Peyer's patch (tissue), 4 donors: Measurements from ENCODE around the gene NAGA. TPM values are rescaled to one million over a fixed set of nuclear protein-coding genes. Genes with fewer than 3 reads are reported as not detected.

Source experiments
- DNase-seq, 3 donors: peaks; one replicate each; pipeline ENCODE4 v3.0.0-alpha.2; 2017 to 2019
- H3K27ac ChIP-seq, 4 donors: fragments of 200-600 bp; sonication (generic); one replicate each; pipeline ENCODE4 v1.5.1; 2016 to 2019
- H3K27me3 ChIP-seq, 2 donors: fragments of 200-600 bp; sonication (generic); one replicate each; pipeline ENCODE4 v1.5.1; 2019
- H3K36me3 ChIP-seq, 3 donors: fragments of 200-600 bp; sonication (generic); one replicate each; pipeline ENCODE4 v1.5.1; 2016 to 2019
- H3K4me1 ChIP-seq, 4 donors: fragments of 200-600 bp; sonication (generic); one replicate each; pipeline ENCODE4 v1.5.1; 2016 to 2019
- H3K4me3 ChIP-seq, 4 donors: fragments of 200-600 bp; sonication (generic); 1 replicate in 3 of 4; 2 replicates in 1 of 4; pipeline ENCODE4 v1.5.1; 2016 to 2019; ENCODE audit warnings: mild to moderate bottlenecking in 1 of 4
- H3K9me3 ChIP-seq, 4 donors: fragments of 200-600 bp; sonication (generic); one replicate each; pipeline ENCODE4 v1.5.1; 2016 to 2019; ENCODE audit warnings: mild to moderate bottlenecking in 1 of 4
- CTCF ChIP-seq, 6 experiments: fragments of 450-650 bp in 4 of 6; fragments of 200-600 bp in 2 of 6; sonication (generic) in 1 of 6; IDR thresholded peaks; one replicate each; pipeline ENCODE4 v1.5.1; 2017 to 2019; ENCODE audit warnings: antibody characterized with exemption in 6 of 6, mild to moderate bottlenecking in 3 of 6, moderate library complexity in 1 of 6
- POLR2A ChIP-seq, 2 donors: fragments of 450-650 bp; IDR thresholded peaks; one replicate each; pipeline ENCODE4 v1.5.1; 2017; ENCODE audit warnings: antibody characterized with exemption in 2 of 2, mild to moderate bottlenecking in 2 of 2, moderate library complexity in 2 of 2
- total RNA-seq, 4 donors: library from RNA; depleted of rRNA; stranded (reverse); fragments of >200 nt; gene quantifications; one replicate each; pipeline ENCODE4 v1.1.0, GENCODE V29; 2016

The NAGA gene
- total RNA-seq, 4 donors from 2014 or later = 31.4 to 102 (median 86.9) TPM

- peaks cover 0 to 66% (median 0%) of the 10 kb centered on the region in 3 donors for H3K36me3 ChIP-seq
- TF ChIP-seq CTCF (IDR thresholded peaks at IDR 0.05) (no peak), POLR2A (IDR thresholded peaks at IDR 0.05) (no peak)
- H3K9me3 ChIP-seq = no peaks in the 10 kb centered on the region
- H3K4me1 ChIP-seq = no peaks in the 10 kb centered on the region
- H3K4me3 ChIP-seq = no peak overlapping the region
- no peak overlapping the region for H3K27ac ChIP-seq
- peak in 1 of 3 donors; percentile 30 for DNase-seq
- no peaks in the 10 kb centered on the region for H3K27me3 ChIP-seq
Measured at GRCh38 chr22:42062506-42063170, 8.0 kb downstream of the NAGA start.

- no peaks in the 10 kb centered on the region for H3K27me3 ChIP-seq
- DNase-seq = peak in 1 of 3 donors; percentile 30
- H3K36me3 ChIP-seq = peaks cover 0 to 50% (median 0%) of the 10 kb centered on the region in 3 donors
- TF ChIP-seq CTCF (IDR thresholded peaks at IDR 0.05) (no peak), POLR2A (IDR thresholded peaks at IDR 0.05) (no peak)
- peaks cover 0 to 10% (median 0%) of the 10 kb centered on the region in 4 donors for H3K9me3 ChIP-seq
- no peaks in the 10 kb centered on the region for H3K4me1 ChIP-seq
- no peak overlapping the region for H3K27ac ChIP-seq
- no peak overlapping the region for H3K4me3 ChIP-seq
Measured at GRCh38 chr22:42061041-42061440, 9.6 kb downstream of the NAGA start.

GRCh38 chr22:42060489-42060888 lies 10.1 kb downstream of the NAGA start:
- Histone ChIP-seq H3K4me1 (no peaks in the 10 kb centered on the region), H3K27me3 (no peaks in the 10 kb centered on the region), H3K9me3 (peaks cover 0 to 10% (median 0%) of the 10 kb centered on the region in 4 donors), H3K36me3 (peaks cover 0 to 44% (median 0%) of the 10 kb centered on the region in 3 donors), H3K4me3 (no peak overlapping the region), H3K27ac (no peak overlapping the region)
- no peak for TF ChIP-seq POLR2A (IDR thresholded peaks at IDR 0.05)
- TF ChIP-seq CTCF (IDR thresholded peaks at IDR 0.05) = no peak
- DNase-seq = no peak

- Histone ChIP-seq H3K4me3 (no peak overlapping the region), H3K9me3 (peaks cover 0 to 10% (median 0%) of the 10 kb centered on the region in 4 donors), H3K36me3 (peaks cover 0 to 29% (median 0%) of the 10 kb centered on the region in 3 donors), H3K4me1 (no peaks in the 10 kb centered on the region), H3K27me3 (no peaks in the 10 kb centered on the region), H3K27ac (no peak overlapping the region)
- DNase-seq = no peak
- TF ChIP-seq POLR2A (IDR thresholded peaks at IDR 0.05) = no peak
- TF ChIP-seq CTCF (IDR thresholded peaks at IDR 0.05) = no peak
Measured at GRCh38 chr22:42056757-42057511, 13.7 kb downstream of the NAGA start.

DNA sequence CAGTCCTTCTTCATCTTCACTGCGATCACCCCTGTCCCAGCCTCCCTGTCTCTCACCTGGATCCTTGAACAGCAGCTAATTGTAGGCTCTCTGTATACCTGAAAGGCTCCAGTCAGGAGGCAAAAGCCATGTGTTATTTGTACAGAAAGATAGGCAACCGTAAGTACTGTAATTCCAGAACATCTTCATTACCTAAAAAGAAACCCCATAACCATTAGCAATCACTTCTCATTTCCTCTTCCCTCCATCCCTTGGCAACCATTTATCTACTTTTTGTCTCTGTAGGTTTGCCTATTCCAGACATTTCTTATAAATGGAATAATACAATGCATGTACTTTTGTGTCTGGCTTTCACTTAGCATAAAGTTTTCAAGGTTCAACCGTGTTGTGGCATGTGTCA lies 17.8 kb downstream of the NAGA start:
- TF ChIP-seq POLR2A (IDR thresholded peaks at IDR 0.05) = no peak
- TF ChIP-seq CTCF (IDR thresholded peaks at IDR 0.05) = no peak
- Histone ChIP-seq H3K36me3 (no peaks in the 10 kb centered on the region), H3K4me3 (no peak overlapping the region), H3K27ac (no peak overlapping the region), H3K4me1 (no peaks in the 10 kb centered on the region), H3K9me3 (peaks cover 0 to 10% (median 0%) of the 10 kb centered on the region in 4 donors), H3K27me3 (no peaks in the 10 kb centered on the region)
- no peak for DNase-seq
